Hippocampal formation (tissue), 2 donors: ENCODE measurements around the gene HEBP2.
"Not testable (repeated sequence)": the region's sequence is repeated elsewhere in the genome, so short reads cannot be mapped to it uniquely, and the experiment has no call there.

Experiments
- DNase-seq, 2 donors: peaks; one replicate each; lab custom pipeline; 2025; lab: John Stamatoyannopoulos, UW

Gene HEBP2

GRCh38 chr6:138424004-138424904, 20.2 kb downstream of the HEBP2 start:
- no peak for DNase-seq

GRCh38 chr6:138425256-138425655, 21.2 kb downstream of the HEBP2 start:
- not testable (repeated sequence) for DNase-seq

GRCh38 chr6:138426500-138427123, 22.6 kb downstream of the HEBP2 start:
- no peak for DNase-seq

GRCh38 chr6:138427701-138428100, 23.7 kb downstream of the HEBP2 start:
- peak in 1 of 2 donors; percentile 40 for DNase-seq

- DNase-seq = peak in 1 of 2 donors; percentile 63
These were observed 25.0 kb downstream of the HEBP2 start for GRCh38 chr6:138428944-138429598.

GRCh38 chr6:138429761-138430160, 25.7 kb downstream of the HEBP2 start:
- DNase-seq = no peak

GRCh38 chr6:138430361-138431145, 26.5 kb downstream of the HEBP2 start:
- peak; percentile 34 to 56 for DNase-seq

- no peak for DNase-seq
These were observed 27.4 kb downstream of the HEBP2 start for GRCh38 chr6:138431256-138432062.

GRCh38 chr6:138432063-138432356, 28.0 kb downstream of the HEBP2 start:
- DNase-seq = no peak

- no peak for DNase-seq
These were observed 30.1 kb downstream of the HEBP2 start for GRCh38 chr6:138434096-138434495.

GRCh38 chr6:138434925-138435324, 30.9 kb downstream of the HEBP2 start:
- DNase-seq = no peak

GRCh38 chr6:138439546-138439945, 35.5 kb downstream of the HEBP2 start:
- DNase-seq = no peak

- no peak for DNase-seq
These were observed 36.3 kb downstream of the HEBP2 start for GRCh38 chr6:138440296-138440695.

GRCh38 chr6:138440758-138441357, 36.8 kb downstream of the HEBP2 start:
- DNase-seq = no peak

- no peak for DNase-seq
These were observed 37.9 kb downstream of the HEBP2 start for GRCh38 chr6:138441965-138442364.

GRCh38 chr6:138442663-138443062, 38.6 kb downstream of the HEBP2 start:
- DNase-seq = no peak

GRCh38 chr6:138443979-138444378, 40.0 kb downstream of the HEBP2 start:
- no peak for DNase-seq

- DNase-seq = no peak
These were observed 42.8 kb downstream of the HEBP2 start for GRCh38 chr6:138446821-138447220.

- DNase-seq = no peak
These were observed 46.4 kb downstream of the HEBP2 start for GRCh38 chr6:138450445-138450844.

- DNase-seq = no peak
These were observed 47.0 kb downstream of the HEBP2 start for GRCh38 chr6:138451043-138451442.
